GM12875 (cell line): ENCODE data around the gene SPATA9.
"Not testable (repeated sequence)": the region's sequence is repeated elsewhere in the genome, so short reads cannot be mapped to it uniquely, and the experiment has no call there.

Experiments used
- H3K4me3 ChIP-seq: one replicate; pipeline ENCODE4 v1.5.1; 2011; ENCODE audit warnings: low read depth, low read length, control low read depth
- CTCF ChIP-seq: IDR thresholded peaks from 2 replicates; pipeline ENCODE4 v1.5.1; 2011; ENCODE audit warnings: low read depth, mild to moderate bottlenecking, control low read depth, inconsistent platforms, low read length, moderate library complexity, borderline replicate concordance; ENCODE audit not compliant: insufficient read depth

Gene SPATA9

DNA sequence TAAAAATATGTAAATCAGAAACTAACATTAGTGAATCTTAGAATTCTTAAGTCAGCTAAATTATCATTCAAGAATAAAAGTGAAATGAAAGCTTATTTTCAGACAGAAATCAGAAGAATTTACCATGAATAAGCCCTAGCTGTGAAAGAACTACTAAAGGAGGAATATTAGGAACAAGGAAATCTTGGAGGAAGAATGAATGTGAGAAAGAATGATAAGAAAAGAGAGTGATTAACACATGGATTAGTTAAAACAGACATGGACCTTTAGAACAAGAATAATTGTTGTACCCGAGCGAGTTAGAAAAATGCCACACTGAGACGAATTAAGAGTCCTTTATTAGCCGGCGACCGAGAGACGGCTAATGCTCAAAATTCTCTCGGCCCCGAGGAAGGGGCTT lies 24.3 kb upstream of the SPATA9 start:
- no peak overlapping the region for H3K4me3 ChIP-seq
- no peak for TF ChIP-seq CTCF

DNA sequence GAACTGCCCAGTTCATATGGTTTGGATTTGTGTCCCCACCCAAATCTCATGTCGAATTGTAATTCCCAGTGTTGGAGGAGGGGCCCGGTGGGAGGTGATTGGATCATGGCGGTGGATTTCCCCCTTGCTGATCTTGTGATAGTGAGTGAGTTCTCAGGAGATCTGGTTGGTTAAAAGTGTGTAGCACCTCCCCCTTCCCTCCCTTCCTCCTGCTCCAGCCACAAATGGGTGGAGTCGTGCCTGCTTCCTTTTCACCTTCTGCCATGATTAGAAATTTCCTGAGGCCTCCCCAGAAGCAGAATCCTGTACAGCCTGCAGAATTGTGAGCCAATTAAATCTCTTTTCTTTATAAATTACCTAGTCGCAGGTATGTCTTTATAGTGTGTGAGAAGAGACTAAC lies 23.4 kb upstream of the SPATA9 start:
- not testable (repeated sequence) for H3K4me3 ChIP-seq

GRCh38 chr5:95704150-95704549 lies 21.4 kb upstream of the SPATA9 start:
- no peak overlapping the region for H3K4me3 ChIP-seq
- TF ChIP-seq CTCF = no peak

DNA sequence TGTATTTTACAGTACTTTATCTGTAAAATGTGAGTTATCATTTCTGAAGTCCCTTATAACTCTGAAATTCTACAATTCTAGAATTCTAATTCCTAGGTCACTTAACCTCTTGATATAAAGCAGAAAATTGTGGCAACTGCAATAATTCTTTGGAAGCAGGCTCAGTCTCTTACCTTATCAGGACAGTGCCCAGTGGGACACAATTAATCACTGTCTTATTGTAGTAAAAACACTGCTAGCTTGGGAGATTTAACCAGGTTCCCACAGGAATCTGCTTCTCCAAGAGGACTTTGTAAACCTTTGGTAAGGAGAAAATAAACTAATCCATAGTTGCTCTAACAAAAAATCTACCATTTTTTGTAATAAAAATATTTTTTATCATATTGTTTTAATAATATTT lies 18.3 kb upstream of the SPATA9 start:
- no peak for TF ChIP-seq CTCF
- H3K4me3 ChIP-seq = no peak overlapping the region

DNA sequence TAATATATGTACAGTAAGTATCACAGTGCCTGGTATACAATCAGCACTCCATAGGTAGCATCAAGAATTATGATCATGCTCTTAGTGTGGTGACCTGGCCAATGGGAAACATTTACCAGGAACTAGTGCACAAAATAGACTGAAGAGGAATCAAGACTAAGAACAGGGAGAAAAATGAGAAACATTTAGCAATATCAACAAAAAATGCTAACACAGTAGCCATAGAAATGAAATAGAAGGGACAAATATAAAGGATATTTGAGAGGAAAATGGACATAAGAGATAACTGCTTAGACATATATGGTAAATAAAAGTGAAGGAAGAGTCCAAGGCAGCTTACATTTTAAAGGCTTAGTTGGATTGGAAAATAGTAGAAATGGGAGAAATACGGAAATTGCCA lies 16.5 kb upstream of the SPATA9 start:
- TF ChIP-seq CTCF = no peak

GRCh38 chr5:95697781-95698681 lies 15.2 kb upstream of the SPATA9 start:
- no peak for TF ChIP-seq CTCF
- no peak overlapping the region for H3K4me3 ChIP-seq

More for the DNA sequence above, 16.5 kb upstream of the SPATA9 start:
- H3K4me3 ChIP-seq = no peak overlapping the region

DNA sequence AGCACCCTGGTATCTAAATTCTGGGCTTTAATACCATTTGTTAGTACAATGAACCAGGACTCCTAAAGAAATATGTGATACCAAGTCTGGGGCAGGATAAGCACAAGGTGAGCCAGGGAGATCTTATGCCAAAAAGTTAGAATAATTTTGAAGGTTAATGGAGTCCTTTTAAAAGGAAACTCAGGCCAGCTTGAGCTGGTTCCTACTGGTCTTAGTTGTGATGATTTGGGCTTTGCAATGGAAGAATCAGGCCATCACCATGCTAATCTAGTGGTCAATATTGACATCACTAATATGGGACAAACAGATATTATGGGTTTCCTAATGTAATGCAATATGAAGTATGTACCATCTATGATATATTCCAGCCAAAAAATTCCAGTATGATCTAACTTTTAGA lies 7.5 kb upstream of the SPATA9 start:
- TF ChIP-seq CTCF = no peak

More for the DNA sequence above, 7.5 kb upstream of the SPATA9 start:
- H3K4me3 ChIP-seq = no peak overlapping the region
